HG03097 (cell line): Measurements from ENCODE around the gene FAM229B.
"Not testable (repeated sequence)": the region's sequence is repeated elsewhere in the genome, so short reads cannot be mapped to it uniquely, and the experiment has no call there.

Experiments used
- ATAC-seq: cut with Tn5 transposase; IDR thresholded peaks from one replicate; pipeline ENCODE4 v1.9.1; 2021; ENCODE audit not compliant: unreplicated experiment, low FRiP score

FAM229B gene

DNA sequence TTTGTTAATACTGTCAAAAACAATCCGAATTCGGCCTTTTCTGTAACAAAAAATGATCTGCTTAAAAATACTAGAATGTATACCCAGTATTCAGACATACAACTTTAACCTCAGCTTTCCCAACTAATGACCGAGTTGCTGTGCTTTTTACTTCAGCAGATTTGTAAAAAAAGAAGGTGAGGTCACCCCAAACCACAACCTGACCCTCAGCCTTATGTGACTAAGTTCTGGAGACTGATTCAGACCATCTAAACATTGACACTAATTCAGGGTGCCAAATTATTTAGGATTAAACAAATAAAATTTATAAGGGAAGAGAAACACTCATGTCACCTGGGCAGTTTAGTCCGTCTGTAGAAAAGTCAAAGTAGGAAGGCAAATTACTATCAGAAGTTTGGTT lies 25.8 kb upstream of the FAM229B start:
- ATAC-seq: no peak

DNA sequence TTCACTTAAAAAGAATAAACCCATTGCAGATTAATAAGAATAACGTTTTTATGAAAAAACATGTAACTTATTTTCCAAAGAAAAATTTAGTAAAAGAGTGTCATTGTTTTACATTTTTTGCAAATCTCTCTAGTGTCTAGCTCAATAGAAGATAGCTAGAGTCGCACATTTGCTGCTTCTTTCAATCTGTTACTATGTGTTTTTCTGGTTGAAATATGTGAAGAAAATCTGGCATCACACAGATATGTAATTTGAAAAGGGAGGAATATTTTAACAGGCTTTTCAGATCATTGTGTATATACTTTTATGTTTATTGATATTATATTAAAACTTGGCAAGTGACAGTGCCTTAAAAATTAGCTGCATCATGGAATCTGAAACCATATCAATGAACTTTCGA lies 24.4 kb upstream of the FAM229B start:
- ATAC-seq: no peak

DNA sequence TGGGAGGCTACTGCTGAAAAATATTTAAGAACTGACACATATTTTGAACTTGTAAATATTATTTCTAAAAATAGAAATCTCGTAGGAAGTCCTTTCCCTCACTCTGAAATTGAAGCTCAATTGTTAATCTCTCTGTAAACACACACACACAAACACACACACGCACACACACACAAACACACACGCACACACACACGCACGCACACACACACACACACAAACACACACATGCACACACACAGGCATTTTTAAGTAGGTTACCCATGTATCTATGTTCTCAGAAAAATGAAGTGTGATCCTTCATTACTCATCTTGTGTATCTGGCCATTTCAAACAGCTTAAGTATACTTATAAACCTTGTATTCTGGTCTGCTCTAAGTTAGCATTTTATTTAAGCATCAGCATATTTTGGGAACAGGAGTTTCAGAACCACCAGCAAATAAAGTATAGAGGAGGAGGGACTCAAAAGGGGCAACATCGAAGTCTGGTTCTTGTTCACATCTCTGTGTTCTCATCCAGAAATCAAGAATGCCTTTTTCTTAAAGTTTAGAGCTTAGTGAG lies 21.9 kb upstream of the FAM229B start:
- ATAC-seq: no peak

DNA sequence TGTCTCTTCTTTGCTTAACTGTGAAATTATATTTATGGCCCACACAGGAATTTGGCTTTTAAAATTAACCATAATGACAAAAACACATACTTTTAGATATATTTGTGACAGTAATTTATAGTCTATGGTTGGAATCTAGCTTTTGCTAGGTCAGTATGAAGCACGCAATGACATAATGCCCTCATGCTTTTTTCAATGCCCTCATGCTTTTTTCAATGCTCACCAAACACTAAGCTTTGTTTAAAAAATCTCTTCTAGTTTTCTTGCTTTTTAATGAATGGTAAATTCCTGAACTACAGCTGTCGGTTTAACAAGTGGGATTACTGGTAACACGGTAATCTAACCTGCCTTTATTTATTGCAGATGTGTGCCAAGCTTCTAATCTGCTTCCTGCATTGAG lies 20.8 kb upstream of the FAM229B start:
- ATAC-seq: no peak

DNA sequence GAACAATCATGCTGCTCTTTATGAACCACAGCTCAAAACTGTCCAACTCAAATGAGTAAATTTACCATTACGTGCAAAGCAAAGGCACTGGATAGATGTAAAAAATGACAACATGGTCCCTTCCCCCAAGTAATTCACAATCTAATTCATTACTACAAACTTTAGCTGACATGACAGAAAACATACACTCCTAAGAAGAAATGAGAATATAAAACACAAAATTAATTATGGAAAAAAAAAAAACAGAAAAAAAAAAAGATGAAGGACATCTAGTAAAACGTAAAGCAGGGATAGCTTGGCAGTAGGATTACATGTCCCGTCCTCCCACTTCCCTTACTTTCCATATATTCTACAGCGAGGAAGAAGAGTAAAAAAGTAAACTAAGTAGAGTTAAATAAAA lies 5.8 kb upstream of the FAM229B start:
- no peak for ATAC-seq

DNA sequence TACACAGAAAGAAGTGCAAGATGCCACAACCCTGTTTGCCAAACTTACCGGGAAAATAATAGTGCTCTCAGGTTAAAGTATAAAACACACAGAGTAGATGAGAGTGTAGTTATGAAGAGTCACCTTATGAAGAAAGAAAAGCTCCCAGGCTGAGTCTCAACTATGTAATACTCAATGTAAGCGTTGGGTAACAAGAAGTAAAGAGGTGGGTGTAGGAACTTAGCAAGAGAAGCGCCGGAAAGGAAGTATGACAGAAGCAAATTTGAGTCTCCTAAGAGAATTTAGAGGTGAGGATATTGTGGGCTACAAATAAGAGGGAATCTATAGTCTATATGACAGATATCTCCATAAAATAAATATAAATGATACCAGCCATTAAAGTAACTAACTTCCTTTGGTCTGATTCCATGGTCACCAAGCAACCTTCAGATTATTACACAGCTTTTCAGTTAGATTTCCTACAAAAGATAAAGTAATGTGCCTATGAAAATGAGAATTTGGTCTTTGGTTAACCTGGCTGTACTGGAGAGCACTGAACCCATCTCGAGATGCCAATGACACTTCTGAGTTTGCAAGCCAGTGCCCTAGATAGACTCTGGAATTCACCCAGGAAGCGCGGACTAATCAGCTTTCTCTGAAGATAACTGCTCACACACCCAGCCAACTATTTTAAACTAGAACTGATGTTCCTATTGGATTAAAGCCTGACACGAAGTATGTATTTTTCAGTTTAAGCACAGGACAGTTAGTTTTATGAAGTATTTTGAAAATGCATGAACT lies 1.9 kb upstream of the FAM229B start:
- no peak for ATAC-seq

DNA sequence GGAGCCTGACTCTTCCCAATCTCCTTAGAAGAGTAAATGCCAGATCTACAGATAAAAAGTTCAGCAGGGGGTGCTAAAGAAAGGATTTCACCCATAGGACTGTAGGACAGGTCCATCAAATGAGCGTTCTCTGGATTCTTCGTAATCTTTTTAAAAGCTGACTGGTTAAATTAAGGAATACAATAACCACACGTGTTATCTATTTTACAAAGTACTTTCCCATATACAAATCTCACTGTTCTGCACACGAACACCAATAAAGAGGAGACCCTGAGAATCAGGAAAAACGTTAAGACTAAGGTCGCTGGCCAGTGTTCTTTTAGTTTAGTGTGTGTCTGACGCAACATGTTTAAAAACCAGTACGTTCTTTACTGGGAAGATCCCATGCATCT lies 651 bp upstream of the FAM229B start:
- no peak for ATAC-seq

DNA sequence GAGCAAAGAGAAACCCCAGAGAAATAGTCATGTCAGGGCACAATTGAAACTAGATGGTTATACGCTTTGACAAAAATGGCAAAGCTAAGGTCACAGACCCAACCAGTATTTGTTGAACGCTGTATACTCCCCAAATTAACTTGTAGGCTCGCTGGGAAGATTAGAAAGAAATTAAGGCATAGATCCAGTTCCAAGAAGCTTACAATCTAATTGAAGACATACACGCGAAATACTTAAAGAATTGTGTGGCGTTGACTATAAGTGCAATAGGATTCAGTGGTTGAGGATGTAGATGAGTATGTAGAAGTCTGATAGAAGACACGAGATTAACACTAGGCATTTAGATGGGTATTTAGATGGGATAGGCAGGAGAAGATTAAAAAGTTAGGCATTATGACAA lies 525 bp downstream of the FAM229B start:
- no peak for ATAC-seq

DNA sequence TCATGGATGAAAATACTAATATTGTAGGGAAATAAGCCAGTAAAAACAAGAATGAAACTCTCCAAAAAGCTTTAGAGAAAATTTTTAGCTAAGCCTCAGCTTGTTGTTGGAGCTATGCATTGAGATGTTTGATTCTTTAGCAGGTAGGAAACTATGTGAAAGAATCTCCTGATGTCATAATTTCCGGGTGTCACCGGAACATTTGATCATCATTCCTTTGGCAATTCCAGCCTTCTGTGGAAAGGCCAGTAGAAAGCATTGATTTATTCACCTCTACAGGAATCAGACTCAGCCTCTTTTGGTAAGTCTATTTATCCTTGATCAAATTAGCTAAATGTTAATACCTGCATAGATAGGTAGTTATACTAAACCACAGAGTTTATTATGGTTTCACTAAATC lies 9.5 kb downstream of the FAM229B start:
- no peak for ATAC-seq

DNA sequence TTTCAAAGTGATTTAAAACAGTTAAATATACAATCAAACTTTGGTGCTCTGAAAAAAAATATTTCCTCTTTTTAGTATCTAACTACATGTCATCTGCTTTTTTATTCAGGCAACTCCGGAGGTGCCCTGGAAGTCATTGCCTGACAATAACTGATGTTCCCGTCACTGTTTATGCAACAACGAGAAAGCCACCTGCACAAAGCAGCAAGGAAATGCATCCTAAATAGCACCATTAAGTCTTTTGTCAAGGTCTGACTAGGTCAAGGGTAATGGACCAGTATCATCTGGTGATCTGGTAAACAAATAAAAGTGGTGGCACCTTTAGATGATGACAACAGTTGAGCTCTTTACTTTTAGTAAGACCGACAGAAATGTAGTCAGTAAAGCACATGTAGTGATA lies 13.2 kb downstream of the FAM229B start:
- ATAC-seq: no peak

DNA sequence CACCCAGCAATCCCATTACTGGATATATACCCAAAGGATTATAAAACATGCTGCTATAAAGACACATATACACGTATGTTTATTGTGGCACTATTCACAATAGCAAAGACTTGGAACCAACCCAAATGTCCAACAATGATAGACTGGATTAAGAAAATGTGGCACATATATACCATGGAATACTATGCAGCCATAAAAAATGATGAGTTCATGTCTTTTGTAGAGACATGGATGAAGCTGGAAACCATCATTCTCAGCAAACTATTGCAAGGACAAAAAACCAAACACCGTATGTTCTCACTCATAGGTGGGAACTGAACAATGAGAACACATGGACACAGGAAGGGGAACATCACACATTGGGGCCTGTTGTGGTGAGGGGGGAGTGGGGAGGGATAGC lies 18.6 kb downstream of the FAM229B start:
- not testable (repeated sequence) for ATAC-seq

DNA sequence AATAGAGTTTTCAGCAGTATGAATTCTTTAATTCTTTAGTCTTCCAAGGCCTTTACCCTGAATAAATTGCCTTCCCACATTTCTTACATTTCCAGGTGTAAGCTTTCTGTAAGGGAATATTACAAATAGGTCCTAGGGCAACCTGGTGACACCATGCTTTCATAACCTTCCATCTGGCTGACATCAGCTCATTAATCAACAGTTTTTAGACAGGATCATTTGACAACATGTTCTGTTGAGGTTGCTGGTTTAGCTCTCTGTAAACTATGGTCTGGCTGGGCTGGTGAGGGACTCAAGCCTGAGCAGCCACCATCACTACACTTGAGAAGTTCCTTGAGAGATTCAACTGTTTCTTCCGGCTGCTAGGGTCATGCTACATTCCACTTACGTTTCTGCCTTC lies 19.2 kb downstream of the FAM229B start:
- ATAC-seq: no peak

DNA sequence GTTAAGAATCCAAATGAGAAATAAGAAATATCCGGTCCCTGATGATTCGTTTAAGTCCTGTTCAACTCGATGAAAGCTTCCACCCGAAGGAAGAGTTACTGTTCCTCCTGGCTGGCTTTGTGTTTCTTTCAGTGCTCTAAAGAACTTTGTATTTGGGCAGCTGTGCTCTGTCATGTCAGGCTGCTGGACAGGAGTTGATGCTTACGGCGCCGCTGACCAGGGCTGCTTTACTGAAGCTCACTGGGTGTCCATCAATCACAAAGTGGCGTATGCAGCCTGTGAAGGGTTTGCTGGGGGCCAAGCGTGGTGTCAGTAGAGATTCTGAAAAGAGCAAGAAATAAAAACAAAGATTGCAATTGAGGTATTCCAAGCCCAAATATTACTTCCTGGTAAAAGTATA lies 21.9 kb downstream of the FAM229B start:
- ATAC-seq: no peak

DNA sequence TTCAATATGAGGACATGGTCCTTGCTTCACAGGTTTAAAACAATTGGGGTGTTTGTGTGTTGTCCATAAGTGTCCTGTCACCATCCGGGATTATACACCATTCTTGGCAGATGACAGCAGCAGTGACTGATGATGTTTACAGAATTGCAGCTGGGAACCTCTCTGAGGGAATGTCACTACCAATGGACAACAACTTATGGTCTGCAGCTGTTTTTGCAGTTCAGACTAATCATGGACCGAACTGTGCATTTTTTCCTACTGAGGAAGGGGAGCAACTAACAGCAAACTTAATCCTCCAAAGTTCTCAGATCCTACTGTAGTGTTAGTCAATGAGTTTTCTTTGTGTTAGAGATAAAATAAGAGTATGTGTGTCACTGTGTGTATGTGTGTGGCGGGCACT lies 26.0 kb downstream of the FAM229B start:
- ATAC-seq: no peak

DNA sequence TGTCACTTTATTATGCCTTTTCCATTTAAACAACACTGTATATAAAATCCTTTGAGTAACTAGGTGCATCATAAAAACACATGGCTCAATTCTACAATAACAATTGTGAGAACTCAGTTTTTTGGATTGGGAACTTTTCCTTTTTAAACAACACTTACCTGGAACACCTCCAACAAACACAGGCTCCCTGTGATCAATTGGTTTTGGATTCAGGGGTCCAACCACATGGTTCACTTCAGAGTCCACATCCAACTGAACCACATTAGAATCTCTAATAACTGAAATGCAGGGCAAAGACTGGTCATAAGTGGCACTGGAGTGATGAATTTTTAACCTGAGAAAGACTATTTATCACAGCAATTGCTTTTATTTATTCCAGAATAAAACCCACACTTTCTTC lies 26.5 kb downstream of the FAM229B start:
- no peak for ATAC-seq

DNA sequence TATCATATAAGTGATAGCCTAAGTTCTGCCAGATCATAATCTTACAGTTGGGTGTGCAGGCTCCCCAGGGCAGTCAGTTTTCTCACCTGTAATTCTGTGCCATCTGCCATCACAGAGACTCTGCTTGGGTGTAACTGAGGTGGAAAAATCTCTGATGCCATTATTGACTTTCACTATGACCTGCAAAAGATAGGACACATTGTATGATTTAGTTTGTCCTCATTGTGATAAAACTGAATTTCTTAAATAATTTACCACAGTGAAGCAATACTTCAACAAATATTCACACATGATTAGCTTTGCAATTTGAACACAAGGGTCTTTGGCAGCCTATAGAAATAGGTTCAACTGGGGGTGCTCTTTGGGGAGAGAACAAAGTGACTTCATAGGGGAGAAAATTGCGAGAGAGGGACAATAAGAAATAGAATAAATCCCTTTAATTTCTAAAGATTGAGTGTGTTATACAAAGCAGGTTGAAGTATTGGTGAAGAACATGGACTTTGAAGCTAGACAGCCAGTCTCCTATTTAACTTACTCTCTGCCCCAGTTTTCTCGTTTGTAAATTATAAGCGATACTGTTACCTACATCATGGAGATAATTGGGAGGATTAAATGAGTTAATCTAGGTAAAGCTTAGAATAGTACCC lies 27.3 kb downstream of the FAM229B start:
- no peak for ATAC-seq

DNA sequence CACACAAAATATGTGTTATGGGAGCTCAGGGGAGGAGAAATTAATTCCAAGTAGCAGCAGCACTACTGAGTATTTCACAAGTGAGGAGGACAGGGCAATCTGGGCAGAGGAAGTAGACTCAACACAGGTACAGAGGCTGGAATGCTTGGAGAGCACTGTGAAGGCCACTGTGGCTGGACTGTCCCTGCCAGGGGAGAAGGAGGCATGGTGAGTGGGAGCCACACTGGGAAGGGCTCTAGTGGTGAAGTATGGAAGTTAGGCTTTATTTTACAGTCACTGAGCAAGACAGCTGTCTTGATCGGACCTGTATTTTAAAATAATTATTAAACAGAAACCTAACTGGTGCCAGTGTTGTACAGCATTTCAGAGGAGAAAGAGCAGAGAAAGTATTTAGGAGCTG lies 28.8 kb downstream of the FAM229B start:
- no peak for ATAC-seq

DNA sequence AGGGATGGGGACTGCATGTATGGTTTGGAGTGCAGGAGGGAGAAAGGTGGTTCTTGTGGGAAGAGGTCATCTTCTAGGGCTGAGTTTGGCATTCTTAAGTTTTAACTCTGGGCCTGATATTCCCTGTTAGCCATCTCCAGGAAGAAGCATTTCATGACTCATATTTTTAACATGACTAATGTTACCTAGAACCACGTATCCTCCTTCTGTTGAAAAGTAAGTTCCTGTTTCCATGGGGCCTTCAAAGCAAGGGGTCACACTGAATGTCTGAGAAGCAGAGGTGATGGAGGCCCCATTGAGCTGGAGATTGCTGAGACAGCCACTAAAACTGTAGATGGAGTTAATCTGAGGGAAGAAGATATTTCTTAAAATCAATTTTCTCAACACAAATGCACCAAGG lies 30.2 kb downstream of the FAM229B start:
- no peak for ATAC-seq

DNA sequence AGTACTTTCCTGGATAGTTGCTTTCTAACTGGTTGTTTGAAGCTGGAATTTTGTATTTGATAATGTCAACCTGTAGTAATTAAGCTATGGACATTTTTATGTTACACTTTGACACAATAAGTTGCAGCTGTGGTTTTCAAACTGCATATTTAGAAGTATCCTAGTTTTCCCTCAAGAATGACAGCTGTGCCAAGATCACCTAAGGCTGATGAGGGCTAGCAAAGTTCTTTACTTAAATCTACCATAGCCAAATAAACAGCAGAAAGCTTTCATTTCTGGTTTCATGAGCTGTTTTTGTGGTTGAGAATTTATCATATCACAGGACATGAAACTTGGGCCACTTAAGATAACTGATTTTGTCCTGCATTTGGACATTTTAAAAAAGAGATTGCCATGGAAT lies 30.6 kb downstream of the FAM229B start:
- ATAC-seq: no peak

DNA sequence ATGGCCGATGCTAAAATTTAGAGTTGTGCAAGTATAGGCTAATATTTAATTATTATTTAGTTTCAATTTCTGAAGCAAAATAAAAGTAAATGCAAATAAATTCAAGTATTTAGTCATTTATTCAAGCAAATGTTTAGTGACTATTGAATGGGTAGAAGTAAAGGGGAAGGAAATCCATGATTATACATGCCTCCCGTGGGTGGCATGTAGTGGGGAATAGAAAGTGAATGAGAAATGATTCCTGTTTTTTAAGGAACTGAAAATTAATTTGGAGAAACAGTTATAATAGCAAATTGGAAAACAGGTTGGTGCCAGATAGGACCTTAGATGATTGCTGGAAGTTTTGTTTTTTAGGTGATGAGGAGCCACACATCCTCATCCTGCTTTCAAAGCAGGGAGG lies 35.4 kb downstream of the FAM229B start:
- no peak for ATAC-seq

DNA sequence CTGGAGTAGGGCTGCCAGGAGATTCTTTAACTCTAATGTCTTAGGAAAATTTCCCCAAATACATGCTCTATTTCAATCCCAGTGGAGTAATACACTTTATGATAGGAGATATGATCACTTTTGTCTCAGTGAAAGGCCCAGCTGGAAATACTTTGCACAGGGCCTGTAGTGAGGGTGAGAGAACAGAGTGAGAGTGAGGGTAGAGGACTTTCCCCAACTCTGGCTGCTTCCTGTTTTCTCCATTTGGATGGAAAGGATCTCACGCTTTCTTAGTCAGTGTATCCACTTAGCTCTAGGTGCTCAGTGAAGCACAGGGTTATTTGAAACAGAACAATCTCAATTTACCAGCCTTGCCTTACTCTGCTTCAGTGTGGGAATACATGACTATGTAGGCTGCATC lies 36.6 kb downstream of the FAM229B start:
- ATAC-seq: no peak

DNA sequence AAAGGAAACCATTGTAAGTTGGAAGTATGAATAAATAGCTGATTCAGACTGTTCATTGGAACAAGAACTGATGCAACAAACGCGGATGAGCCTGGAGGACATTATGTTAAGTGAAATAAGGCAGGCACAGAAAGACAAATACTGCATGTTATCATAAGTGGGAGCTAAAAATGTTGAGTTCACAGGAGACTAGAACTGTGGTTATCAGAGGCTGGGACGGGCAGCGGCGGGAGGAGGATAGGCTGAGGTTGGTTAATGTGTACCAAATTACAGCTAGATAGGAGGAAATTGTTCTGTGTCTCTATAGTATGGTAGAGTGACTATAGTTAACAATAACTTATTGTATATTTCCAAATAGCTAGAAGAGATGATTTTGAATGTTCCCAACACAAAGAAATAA lies 40.8 kb downstream of the FAM229B start:
- no peak for ATAC-seq
